Measurements from ENCODE around the gene PGAM1. TPM values are rescaled to one million over a fixed set of nuclear protein-coding genes. Genes with fewer than 3 reads are reported as not detected.

PGAM1 gene
- total and polyA plus RNA-seq, 2 of the 13 experiments (the other 11 are each of a cell fraction or from before 2014, with no cell fraction given) = 354 to 483 TPM

DNA sequence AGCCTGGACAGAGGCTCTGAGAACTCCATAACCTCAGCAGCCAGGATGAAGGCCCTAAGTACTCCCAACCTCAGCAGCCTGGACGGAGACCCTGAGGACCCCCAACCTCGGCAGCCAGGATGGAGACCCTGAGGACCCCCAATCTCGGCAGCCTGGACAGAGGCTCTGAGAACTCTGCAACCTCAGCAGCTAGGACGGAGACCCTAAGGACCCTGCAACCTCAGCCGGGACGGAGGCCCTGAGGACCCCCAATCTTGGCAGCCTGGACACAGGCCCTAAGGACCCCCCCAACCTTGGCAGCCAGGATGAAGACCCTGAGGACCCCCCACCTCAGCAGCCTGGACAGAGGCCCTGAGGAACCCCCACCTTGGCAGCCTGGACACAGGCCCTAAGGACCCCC lies 41.4 kb upstream of the PGAM1 start (continued):
- TF ChIP-seq ZNF282 (IDR thresholded peaks at IDR 0.05; ENCODE audit: partially characterized antibody) = no peak
- TF ChIP-seq TEAD2 (CRISPR knock-in tag; IDR thresholded peaks at IDR 0.05) = no peak
- TF ChIP-seq HOXA7 (CRISPR knock-in tag; IDR thresholded peaks at IDR 0.05) = no peak
- TF ChIP-seq SOX13 (IDR thresholded peaks at IDR 0.05) = no peak
- TF ChIP-seq SOX13 (CRISPR knock-in tag; conservative IDR thresholded peaks at IDR 0.05 in 1 of 2, IDR thresholded peaks at IDR 0.05 in 1 of 2) = no peak
- no peak for TF ChIP-seq HNF4A (CRISPR knock-in tag; IDR thresholded peaks at IDR 0.05)
- no peak for TF ChIP-seq SRSF4 (IDR thresholded peaks at IDR 0.05; ENCODE audit: low read depth, low read length, poor library complexity, severe bottlenecking)
- no peak for TF ChIP-seq ZNF773 (CRISPR knock-in tag; IDR thresholded peaks at IDR 0.05; ENCODE audit: borderline replicate concordance)

DNA sequence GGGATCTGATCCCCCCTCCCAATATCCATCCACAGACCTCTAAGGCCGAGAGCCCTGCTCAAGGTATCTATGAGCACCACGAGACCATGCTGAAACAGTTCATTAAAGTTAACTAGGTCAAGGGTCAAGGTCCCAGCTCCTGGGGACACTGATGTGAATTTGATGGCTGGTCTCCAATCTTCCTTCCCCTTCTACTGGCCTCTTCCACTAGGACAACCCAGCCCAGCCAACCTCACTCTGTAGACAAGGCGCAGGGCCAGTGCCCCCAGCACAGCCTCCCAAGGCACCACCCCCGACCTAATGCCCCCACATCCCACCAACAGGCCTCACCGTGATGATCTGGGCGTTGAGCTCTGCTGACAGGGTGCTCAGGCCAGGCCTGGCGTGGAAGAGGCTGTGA lies 40.4 kb upstream of the PGAM1 start:
- Histone ChIP-seq H3K4me1 (ENCODE audit: insufficient read depth, low read length) (no peaks in the 10 kb centered on the region), H3K27me3 (ENCODE audit: control insufficient read depth in 1 of 2, insufficient read depth in 2 of 2, low read length in 2 of 2) (no peaks in the 10 kb centered on the region), H3K27ac (ENCODE audit: extremely low read length, insufficient read depth, low read length) (no peak overlapping the region), H3K9ac (ENCODE audit: insufficient read depth, low read depth, low read length) (no peak overlapping the region), H2AFZ (ENCODE audit: low read length) (no peak overlapping the region), H4K20me1 (ENCODE audit: insufficient read depth, low read length) (no peaks in the 10 kb centered on the region), H3K9me3 (ENCODE audit: low read length) (no peaks in the 10 kb centered on the region), H3K4me2 (ENCODE audit: low read depth, low read length) (no peak overlapping the region), H3K36me3 (replicated peaks in 1 of 2; ENCODE audit: control insufficient read depth in 1 of 2, insufficient read depth in 2 of 2, low read length in 2 of 2) (peaks cover 19 to 66% of the 10 kb centered on the region in 2 experiments; a peak in 4 of 5 replicates), H3K79me2 (ENCODE audit: insufficient read depth, low read length) (no peaks in the 10 kb centered on the region), H3K4me3 (replicated peaks in 1 of 3; ENCODE audit: insufficient read depth in 1 of 3, low read depth in 2 of 3, low read length in 3 of 3) (no peak overlapping the region)
- TF ChIP-seq SKI (IDR thresholded peaks at IDR 0.05; ENCODE audit: partially characterized antibody) = no peak
- no peak for TF ChIP-seq GZF1 (CRISPR knock-in tag; IDR thresholded peaks at IDR 0.05)
- no peak for TF ChIP-seq FIP1L1 (IDR thresholded peaks at IDR 0.05; ENCODE audit: borderline replicate concordance, insufficient read depth, low read depth, low read length)
- TF ChIP-seq, protein P1, sequence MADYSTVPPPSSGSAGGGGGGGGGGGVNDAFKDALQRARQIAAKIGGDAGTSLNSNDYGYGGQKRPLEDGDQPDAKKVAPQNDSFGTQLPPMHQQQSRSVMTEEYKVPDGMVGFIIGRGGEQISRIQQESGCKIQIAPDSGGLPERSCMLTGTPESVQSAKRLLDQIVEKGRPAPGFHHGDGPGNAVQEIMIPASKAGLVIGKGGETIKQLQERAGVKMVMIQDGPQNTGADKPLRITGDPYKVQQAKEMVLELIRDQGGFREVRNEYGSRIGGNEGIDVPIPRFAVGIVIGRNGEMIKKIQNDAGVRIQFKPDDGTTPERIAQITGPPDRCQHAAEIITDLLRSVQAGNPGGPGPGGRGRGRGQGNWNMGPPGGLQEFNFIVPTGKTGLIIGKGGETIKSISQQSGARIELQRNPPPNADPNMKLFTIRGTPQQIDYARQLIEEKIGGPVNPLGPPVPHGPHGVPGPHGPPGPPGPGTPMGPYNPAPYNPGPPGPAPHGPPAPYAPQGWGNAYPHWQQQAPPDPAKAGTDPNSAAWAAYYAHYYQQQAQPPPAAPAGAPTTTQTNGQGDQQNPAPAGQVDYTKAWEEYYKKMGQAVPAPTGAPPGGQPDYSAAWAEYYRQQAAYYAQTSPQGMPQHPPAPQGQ (CRISPR knock-in tag; IDR thresholded peaks at IDR 0.05; ENCODE audit: borderline replicate concordance) = no peak
- TF ChIP-seq AGO2 (optimal IDR thresholded peaks at IDR 0.05; ENCODE audit: low read depth, low read length) = peak; percentile 23
- ChIA-PET POLR2A (no interaction called here), CTCF (ENCODE audit: low intra/inter-chr PET ratio, low total read pairs) (no interaction called here)
- intact Hi-C loops (cut with micrococcal nuclease; ENCODE audit: unreplicated experiment) = no loop called here
- 92% methylated on average over 5 of the region's 7 CpGs for WGBS (ENCODE audit: low lambda C conversion rate)
- ATAC-seq (no peak), FAIRE-seq (no peak), DNase-seq (ENCODE audit: low spot score) (no peak)
- in situ Hi-C loops (cut with HindIII; ENCODE audit: extremely low pct_ligation_motif_present, low pct_unique_long_range_greater_than_20kb) = no loop called here
- no TSS peak for BruUV-seq (replicated peaks)

Measured in HepG2 (cell line).